K562 treated with DMSO at 1 percent for 48 hours (cell line): Measurements from ENCODE around the gene APBA3. TPM values are rescaled to one million over a fixed set of nuclear protein-coding genes. Genes with fewer than 3 reads are reported as not detected.

Experiments used
- total RNA-seq: library from RNA; unstranded; fragments of 300-600 nt; gene quantifications from 2 replicates; pipeline ENCODE4 v1.2.3, GENCODE V29; 2022; ENCODE audit warnings: low replicate concordance; ENCODE audit errors: extremely low read depth

Gene APBA3
- not detected in 2 replicates for total RNA-seq

GRCh38 chr19:3761382-3762129, at the start of gene APBA3:
Gene APBA3, minus strand, starts transcription at chr19:3761692. Its CDS starts 1,428 bp downstream, at chr19:3760264.

GRCh38 chr19:3785938-3786824, 24.7 kb upstream of the APBA3 start, which contains the start of gene MATK:
Gene MATK, minus strand, starts transcription at chr19:3786381. Its CDS starts 1,246 bp downstream, at chr19:3785135.

GRCh38 chr19:3771906-3772455, 10.5 kb upstream of the APBA3 start, which contains the start of gene RAX2:
Gene RAX2, minus strand, starts transcription at chr19:3772228. Its CDS starts 486 bp downstream, at chr19:3771742.

GRCh38 chr19:3762501-3763459, 1.3 kb upstream of the APBA3 start, which contains the start of gene MRPL54:
Gene MRPL54, plus strand, starts transcription at chr19:3762682. Its CDS starts 19 bp downstream, at chr19:3762701.

GRCh38 chr19:3708207-3708931, 53.1 kb downstream of the APBA3 start, which contains the start of gene TJP3:
Gene TJP3, plus strand, starts transcription at chr19:3708384. Its CDS starts 20,049 bp downstream, at chr19:3728433.

Other genes with a start within 250 kb of the APBA3 start
- not detected in 2 replicates for gene TEKTIP1, start 222.5 kb downstream of the APBA3 start, total RNA-seq
- not detected in 2 replicates for gene MFSD12, start 204.1 kb downstream of the APBA3 start, total RNA-seq
- not detected in 2 replicates for gene HMG20B, start 188.7 kb downstream of the APBA3 start, total RNA-seq
- gene GIPC3, start 176.2 kb downstream of the APBA3 start, total RNA-seq = not detected in 2 replicates
- not detected in 2 replicates for gene TBXA2R, start 154.8 kb downstream of the APBA3 start, total RNA-seq
- gene CACTIN, start 134.9 kb downstream of the APBA3 start, total RNA-seq = not detected in 2 replicates
- gene PIP5K1C, start 61.2 kb downstream of the APBA3 start, total RNA-seq = not detected in 2 replicates
- not detected in 2 replicates for gene TJP3, start 53.3 kb downstream of the APBA3 start, total RNA-seq
- not detected in 2 replicates for gene MRPL54, start 990 bp upstream of the APBA3 start, total RNA-seq
- not detected in 2 replicates for gene RAX2, start 10.5 kb upstream of the APBA3 start, total RNA-seq
- gene MATK, start 24.7 kb upstream of the APBA3 start, total RNA-seq = not detected in 2 replicates
- not detected in 2 replicates for gene ZFR2, start 107.3 kb upstream of the APBA3 start, total RNA-seq
- not detected in 2 replicates for gene ATCAY, start 119.0 kb upstream of the APBA3 start, total RNA-seq
- gene NMRK2, start 171.4 kb upstream of the APBA3 start, total RNA-seq = not detected in 2 replicates
- not detected in 2 replicates for gene DAPK3, start 209.4 kb upstream of the APBA3 start, total RNA-seq
- gene EEF2, start 223.8 kb upstream of the APBA3 start, total RNA-seq = 2,701 and 3,320 TPM in 2 replicates
- gene PIAS4, start 246.0 kb upstream of the APBA3 start, total RNA-seq = not detected in 2 replicates